SJSA1 (cell line): ENCODE data around the gene MDH1. TPM values are rescaled to one million over a fixed set of nuclear protein-coding genes. Genes with fewer than 3 reads are reported as not detected.
"Not testable (repeated sequence)": the region's sequence is repeated elsewhere in the genome, so short reads cannot be mapped to it uniquely, and the experiment has no call there.

ENCODE experiments used
- DNase-seq, 2 experiments: peaks; one replicate each; pipeline ENCODE4 v3.0.0-alpha.2; 2015 to 2020; ENCODE audit warnings: low spot score in 2 of 2, low read depth in 1 of 2
- H3K27ac ChIP-seq: fragments of 250-450 bp; sonication (Bioruptor Pico); 2 replicates; pipeline ENCODE4 v1.5.1; 2020; ENCODE audit warnings: mild to moderate bottlenecking, moderate library complexity
- H3K27me3 ChIP-seq: fragments of 250-450 bp; sonication (Bioruptor Pico); replicated peaks from 2 replicates; pipeline ENCODE4 v1.5.1; 2020; ENCODE audit warnings: mild to moderate bottlenecking, moderate library complexity
- H3K36me3 ChIP-seq: fragments of 250-450 bp; sonication (Bioruptor Pico); 2 replicates; pipeline ENCODE4 v1.5.1; 2020; ENCODE audit warnings: mild to moderate bottlenecking
- H3K4me1 ChIP-seq: fragments of 250-450 bp; sonication (Bioruptor Pico); replicated peaks from 2 replicates; pipeline ENCODE4 v1.6.1; 2021; ENCODE audit warnings: mild to moderate bottlenecking
- H3K4me3 ChIP-seq: fragments of 250-450 bp; sonication (Bioruptor Pico); 2 replicates; pipeline ENCODE4 v1.5.1; 2020; ENCODE audit warnings: mild to moderate bottlenecking
- H3K9me3 ChIP-seq: fragments of 250-450 bp; sonication (Bioruptor Pico); replicated peaks from 2 replicates; pipeline ENCODE4 v1.5.1; 2020; ENCODE audit warnings: mild to moderate bottlenecking
- total RNA-seq: library from RNA; depleted of rRNA; stranded (reverse); fragments of >200 nt; shearing (Covaris generic); gene quantifications from 2 replicates; pipeline ENCODE4 v1.2.3, GENCODE V29; 2014

The MDH1 gene
- total RNA-seq, 1 experiment from 2014 or later: 336 TPM

GRCh38 chr2:63573726-63574345, 14.9 kb upstream of the MDH1 start:
- not testable (repeated sequence) for H3K9me3 ChIP-seq, H3K36me3 ChIP-seq, DNase-seq, H3K4me1 ChIP-seq, H3K27me3 ChIP-seq, H3K27ac ChIP-seq, H3K4me3 ChIP-seq

- no peak overlapping the region for H3K4me3 ChIP-seq
- H3K27ac ChIP-seq: no peak overlapping the region
- DNase-seq: no peak
- no peaks in the 10 kb centered on the region for H3K36me3 ChIP-seq
- H3K4me1 ChIP-seq: no peaks in the 10 kb centered on the region
- H3K9me3 ChIP-seq: no peaks in the 10 kb centered on the region
- no peaks in the 10 kb centered on the region for H3K27me3 ChIP-seq
Measured at GRCh38 chr2:63576546-63576945, 12.2 kb upstream of the MDH1 start.

- H3K9me3 ChIP-seq: no peaks in the 10 kb centered on the region
- DNase-seq: no peak
- H3K36me3 ChIP-seq: no peaks in the 10 kb centered on the region
- no peaks in the 10 kb centered on the region for H3K27me3 ChIP-seq
- no peak overlapping the region for H3K27ac ChIP-seq
- no peaks in the 10 kb centered on the region for H3K4me1 ChIP-seq
- H3K4me3 ChIP-seq: no peak overlapping the region
Measured at GRCh38 chr2:63578767-63579166, 10.0 kb upstream of the MDH1 start.

DNA sequence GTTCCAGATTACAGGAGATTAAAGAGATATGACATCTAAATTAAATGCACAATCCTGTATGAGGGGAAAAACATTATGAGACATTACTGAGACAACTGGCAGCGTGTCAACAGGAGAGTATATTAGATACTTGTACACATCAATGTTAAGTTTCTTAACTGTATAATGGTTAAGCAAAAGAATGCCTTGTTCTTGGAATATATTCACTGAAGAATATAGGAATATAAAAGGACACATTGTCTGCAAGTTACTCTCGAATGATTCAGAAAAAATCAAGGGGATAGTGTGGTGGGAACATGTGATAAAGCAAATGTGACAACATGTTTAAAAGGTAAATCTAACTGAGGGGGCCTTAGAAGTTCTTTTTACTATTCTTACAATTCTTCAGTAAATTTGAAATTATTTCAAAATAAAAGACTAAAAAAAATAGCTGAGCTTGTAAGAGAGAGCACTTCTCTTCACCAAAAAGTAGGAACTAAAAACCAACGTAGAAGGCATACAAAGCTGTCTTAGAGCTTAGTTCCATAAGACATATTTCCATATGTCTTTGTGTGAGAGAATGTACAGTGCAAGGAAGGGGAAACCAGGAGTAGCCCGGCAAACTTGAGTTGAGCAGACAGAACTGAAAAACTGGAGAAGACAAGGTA, 8.0 kb upstream of the MDH1 start:
- H3K27ac ChIP-seq: no peak overlapping the region
- H3K9me3 ChIP-seq: no peaks in the 10 kb centered on the region
- no peak overlapping the region for H3K4me3 ChIP-seq
- no peaks in the 10 kb centered on the region for H3K36me3 ChIP-seq
- no peaks in the 10 kb centered on the region for H3K27me3 ChIP-seq
- DNase-seq: no peak
- H3K4me1 ChIP-seq: no peaks in the 10 kb centered on the region

DNA sequence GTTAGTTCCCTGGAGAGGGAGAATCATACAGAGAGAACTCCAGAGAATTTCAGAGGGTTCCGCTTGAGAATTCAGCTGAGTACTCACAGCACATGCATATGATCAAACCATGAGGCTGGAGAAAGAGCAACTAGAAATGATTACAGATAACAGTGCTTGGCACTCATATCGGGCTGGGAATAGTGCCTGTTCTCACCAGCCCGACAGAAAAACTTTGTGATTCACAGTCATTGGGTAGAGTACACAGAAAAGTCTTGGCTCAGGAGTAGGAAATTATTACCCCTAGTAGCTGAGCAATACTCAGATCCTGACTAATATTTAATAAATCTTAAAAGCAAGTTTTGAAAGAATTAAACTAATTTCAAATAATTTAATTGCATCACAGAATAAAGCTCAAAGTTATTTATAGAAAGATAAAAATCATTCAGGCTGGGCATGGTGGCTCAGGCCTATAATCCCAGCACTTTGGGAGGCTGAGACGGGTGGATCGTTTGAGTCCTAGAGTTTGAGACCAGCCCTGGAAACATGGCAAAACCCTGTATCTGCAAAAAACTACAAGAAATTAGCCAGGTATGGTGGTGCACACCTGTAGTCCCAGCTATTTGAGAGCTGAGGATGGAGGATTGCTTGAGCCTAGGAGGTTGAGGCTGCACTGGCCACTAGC, 7.3 kb upstream of the MDH1 start:
- Histone ChIP-seq H3K27me3 (no peaks in the 10 kb centered on the region), H3K4me1 (no peaks in the 10 kb centered on the region), H3K9me3 (no peaks in the 10 kb centered on the region), H3K27ac (no peak overlapping the region), H3K36me3 (no peaks in the 10 kb centered on the region), H3K4me3 (no peak overlapping the region)
- no peak for DNase-seq

DNA sequence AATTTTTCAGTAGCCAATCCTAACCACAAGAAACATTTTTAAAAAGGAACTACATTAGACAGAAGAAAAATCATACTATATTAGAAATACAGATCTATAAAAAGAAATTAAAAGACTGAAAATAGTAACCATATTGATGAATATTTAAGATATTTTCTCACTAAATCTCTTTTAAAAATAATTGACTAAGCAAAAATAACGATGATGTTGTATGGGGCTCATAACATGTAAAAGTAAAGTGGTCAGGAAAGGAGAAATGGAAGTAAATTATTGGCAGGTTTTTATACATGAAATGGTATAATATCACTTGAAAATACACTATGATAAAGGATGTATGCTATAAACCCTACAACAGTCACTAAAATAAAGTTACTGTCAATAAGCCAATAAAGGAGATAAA, 5.9 kb upstream of the MDH1 start:
- Histone ChIP-seq H3K27ac (no peak overlapping the region), H3K4me1 (0 out of 2 replicates have a peak, but pooled peaks cover 5% of the 10 kb centered on the region), H3K9me3 (no peaks in the 10 kb centered on the region), H3K36me3 (no peaks in the 10 kb centered on the region), H3K27me3 (no peaks in the 10 kb centered on the region), H3K4me3 (no peak overlapping the region)
- DNase-seq: no peak

GRCh38 chr2:63587814-63588384, 864 bp upstream of the MDH1 start:
- no peaks in the 10 kb centered on the region for H3K9me3 ChIP-seq
- H3K27ac ChIP-seq: peak overlapping the region; percentile 51
- peaks cover 21% of the 10 kb centered on the region for H3K4me1 ChIP-seq
- H3K27me3 ChIP-seq: no peaks in the 10 kb centered on the region
- no peak for DNase-seq
- peak overlapping the region; percentile 58 for H3K4me3 ChIP-seq
- peaks cover 11% of the 10 kb centered on the region for H3K36me3 ChIP-seq

GRCh38 chr2:63589148-63589958, 590 bp downstream of the MDH1 start:
- peak overlapping the region; percentile 58 for H3K4me3 ChIP-seq
- peak in 1 of 2 experiments; percentile 11 for DNase-seq
- H3K27ac ChIP-seq: no peak overlapping the region; the same call in 1 of the 2 replicates
- no peaks in the 10 kb centered on the region for H3K9me3 ChIP-seq
- peaks cover 17% of the 10 kb centered on the region for H3K36me3 ChIP-seq
- H3K27me3 ChIP-seq: no peaks in the 10 kb centered on the region
- peaks cover 21% of the 10 kb centered on the region for H3K4me1 ChIP-seq

GRCh38 chr2:63590626-63591408, 2.1 kb downstream of the MDH1 start:
- no peak overlapping the region for H3K4me3 ChIP-seq
- H3K4me1 ChIP-seq: peaks cover 21% of the 10 kb centered on the region
- H3K9me3 ChIP-seq: no peaks in the 10 kb centered on the region
- no peak overlapping the region for H3K27ac ChIP-seq
- no peaks in the 10 kb centered on the region for H3K27me3 ChIP-seq
- no peak for DNase-seq
- peaks cover 32% of the 10 kb centered on the region for H3K36me3 ChIP-seq

DNA sequence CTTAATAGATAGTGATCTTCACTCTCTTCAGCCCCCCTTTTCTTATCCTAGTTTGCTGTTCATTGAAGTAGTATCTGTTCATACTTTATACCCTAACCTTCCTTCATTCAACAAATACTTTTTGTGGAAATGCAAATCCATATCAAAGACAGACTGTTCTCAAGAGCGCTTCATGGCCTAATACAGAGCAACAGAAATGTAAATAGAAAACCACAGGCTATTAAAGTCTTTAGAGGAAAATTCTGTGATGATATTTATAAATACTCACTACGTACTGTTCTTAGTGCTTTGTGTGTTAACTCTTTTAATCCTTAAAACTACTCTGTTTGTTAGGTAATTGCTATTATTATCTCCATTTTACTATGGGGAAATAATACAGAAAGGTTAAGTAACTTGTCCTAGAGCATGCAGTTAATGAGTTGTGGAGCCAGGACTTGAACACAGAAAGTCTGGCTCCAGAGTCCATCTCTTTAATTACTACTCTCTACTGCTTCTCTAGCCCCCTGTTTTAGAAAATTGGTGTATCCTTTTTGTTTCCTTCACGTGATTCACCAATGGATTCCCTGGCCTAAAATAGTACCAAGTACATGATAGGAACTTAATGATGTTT, 2.9 kb downstream of the MDH1 start:
- peaks cover 21% of the 10 kb centered on the region for H3K4me1 ChIP-seq
- H3K27me3 ChIP-seq: no peaks in the 10 kb centered on the region
- no peak for DNase-seq
- no peak overlapping the region for H3K4me3 ChIP-seq
- H3K36me3 ChIP-seq: peaks cover 39% of the 10 kb centered on the region
- no peaks in the 10 kb centered on the region for H3K9me3 ChIP-seq
- H3K27ac ChIP-seq: no peak overlapping the region

GRCh38 chr2:63594660-63595059, 5.9 kb downstream of the MDH1 start:
- Histone ChIP-seq H3K9me3 (no peaks in the 10 kb centered on the region), H3K4me3 (no peak overlapping the region), H3K4me1 (peaks cover 13% of the 10 kb centered on the region), H3K36me3 (peaks cover 46% of the 10 kb centered on the region), H3K27me3 (no peaks in the 10 kb centered on the region), H3K27ac (no peak overlapping the region)
- DNase-seq: no peak

DNA sequence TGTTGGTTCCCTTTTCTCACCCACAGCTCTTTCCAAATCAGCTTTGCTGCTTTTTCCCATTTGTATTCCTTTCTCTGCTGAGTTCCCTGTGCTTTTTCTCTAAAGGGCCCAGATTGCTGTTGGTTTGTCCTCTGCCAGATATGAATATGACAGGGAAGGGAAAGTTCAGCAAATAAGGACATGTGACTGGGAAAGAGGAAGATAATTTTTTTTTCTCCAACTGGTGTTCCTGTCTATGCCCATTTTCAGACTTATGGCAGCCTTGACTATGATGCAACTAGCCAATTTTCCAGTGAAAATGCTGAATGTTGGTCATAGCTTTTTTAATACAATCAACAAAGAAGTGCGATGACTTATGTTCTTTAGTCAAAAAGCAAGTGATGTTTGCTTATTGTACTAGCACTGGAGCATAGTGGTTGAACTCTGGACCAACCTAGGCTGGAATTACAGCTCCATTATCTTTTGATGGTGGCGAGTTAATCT, 7.7 kb downstream of the MDH1 start:
- Histone ChIP-seq H3K27ac (no peak overlapping the region), H3K27me3 (no peaks in the 10 kb centered on the region), H3K36me3 (peaks cover 59% of the 10 kb centered on the region), H3K4me3 (no peak overlapping the region), H3K4me1 (no peaks in the 10 kb centered on the region), H3K9me3 (no peaks in the 10 kb centered on the region)
- no peak for DNase-seq
